Measurements from ENCODE around the gene FBXL16.
A peak's percentile ranks its signal among the peaks of the same experiment; 100 is the strongest.

The FBXL16 gene

DNA sequence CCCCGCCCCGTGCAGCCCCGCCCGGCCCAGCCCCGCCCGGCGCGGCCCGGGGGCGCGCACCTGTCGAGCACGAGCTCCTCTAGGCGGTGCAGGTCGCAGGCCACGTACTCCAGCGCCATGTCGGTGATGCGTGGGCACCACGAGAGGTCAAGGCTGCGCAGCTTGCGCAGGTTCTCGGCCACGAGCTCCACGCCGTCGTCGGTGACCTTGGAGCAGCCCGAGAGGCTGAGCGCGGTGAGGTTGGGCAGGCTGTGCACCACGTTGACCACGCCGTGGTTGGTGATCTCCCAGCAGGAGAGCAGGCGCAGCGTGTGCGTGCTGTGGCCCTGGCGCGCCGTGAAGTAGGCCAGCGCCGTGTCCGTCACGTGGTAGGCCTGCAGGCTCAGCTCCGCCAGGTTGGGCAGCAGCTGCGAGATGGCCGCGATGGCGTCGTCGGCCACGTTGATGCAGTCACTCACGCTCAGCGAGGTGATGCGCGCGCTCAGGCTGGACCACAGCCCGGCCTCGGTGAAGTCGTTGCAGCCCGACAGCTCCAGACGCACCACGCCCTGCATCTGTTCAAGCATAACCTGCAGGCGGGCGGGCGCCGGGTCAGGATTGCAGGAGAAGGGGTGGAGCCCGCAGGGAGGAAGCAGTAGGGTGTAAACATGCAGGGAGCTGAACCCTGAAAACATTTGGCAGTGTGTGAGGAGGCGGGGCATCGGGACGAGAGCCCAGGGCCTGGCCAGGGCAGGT is 10.1 kb downstream of the FBXL16 start:
- no peak overlapping the region for H2BK120ac ChIP-seq (ENCODE audit: low read depth, low read length)
- H3K9me3 ChIP-seq (ENCODE audit: control insufficient read depth, low read length) = no peaks in the 10 kb centered on the region
- peak overlapping the region in 1 of 2 experiments; percentile 30 for H3K4me3 ChIP-seq (ENCODE audit: insufficient read depth in 1 of 2, low read depth in 1 of 2, low read length in 2 of 2)
- no peak overlapping the region for H3K4me2 ChIP-seq (ENCODE audit: low read length, poor library complexity, severe bottlenecking)
- H2AFZ ChIP-seq (ENCODE audit: low read depth, low read length) = no peak overlapping the region
- H3K18ac ChIP-seq (ENCODE audit: low read depth in 1 of 2, low read length in 2 of 2) = no peak overlapping the region
- H3K23ac ChIP-seq (ENCODE audit: low read length in 2 of 2) = no peak overlapping the region
- no peak overlapping the region for H3K4ac ChIP-seq (ENCODE audit: low read depth in 1 of 2, low read length in 2 of 2)
- no peak overlapping the region for H2BK15ac ChIP-seq (ENCODE audit: low read depth, poor library complexity, severe bottlenecking)
- peaks cover 69 to 71% of the 10 kb centered on the region in 2 experiments for H3K27me3 ChIP-seq (ENCODE audit: control insufficient read depth in 1 of 2, insufficient read depth in 1 of 2, low read length in 2 of 2)
- no peak overlapping the region for H2BK12ac ChIP-seq (ENCODE audit: low read length in 2 of 2)
- H2BK5ac ChIP-seq (ENCODE audit: low read depth, low read length, poor library complexity, severe bottlenecking) = no peak overlapping the region
- H3K9ac ChIP-seq (ENCODE audit: low read length) = no peak overlapping the region
- peak overlapping the region in 1 of 2 experiments; percentile 4 for H3K14ac ChIP-seq (ENCODE audit: low read length in 2 of 2)
- H3K27ac ChIP-seq (ENCODE audit: low read length, poor library complexity, severe bottlenecking) = no peak overlapping the region
- no peaks in the 10 kb centered on the region for H3K79me1 ChIP-seq (replicated peaks; ENCODE audit: low read length, poor library complexity, severe bottlenecking)
- WGBS = 5% methylated on average over 58 of the region's 71 CpGs
- no peak overlapping the region for H4K8ac ChIP-seq (ENCODE audit: low read length)
- H4K91ac ChIP-seq (ENCODE audit: low read length) = no peak overlapping the region
- H2AK5ac ChIP-seq (ENCODE audit: low read length, severe bottlenecking) = no peak overlapping the region
- peaks cover 0 to 3% of the 10 kb centered on the region in 2 experiments for H3K36me3 ChIP-seq (ENCODE audit: control insufficient read depth in 1 of 2, insufficient read depth in 2 of 2, low read depth in 1 of 2, low read length in 2 of 2)
- H3K4me1 ChIP-seq (ENCODE audit: control insufficient read depth, insufficient read depth, low read depth, low read length) = peaks cover 19% of the 10 kb centered on the region
- no peak for DNase-seq

DNA sequence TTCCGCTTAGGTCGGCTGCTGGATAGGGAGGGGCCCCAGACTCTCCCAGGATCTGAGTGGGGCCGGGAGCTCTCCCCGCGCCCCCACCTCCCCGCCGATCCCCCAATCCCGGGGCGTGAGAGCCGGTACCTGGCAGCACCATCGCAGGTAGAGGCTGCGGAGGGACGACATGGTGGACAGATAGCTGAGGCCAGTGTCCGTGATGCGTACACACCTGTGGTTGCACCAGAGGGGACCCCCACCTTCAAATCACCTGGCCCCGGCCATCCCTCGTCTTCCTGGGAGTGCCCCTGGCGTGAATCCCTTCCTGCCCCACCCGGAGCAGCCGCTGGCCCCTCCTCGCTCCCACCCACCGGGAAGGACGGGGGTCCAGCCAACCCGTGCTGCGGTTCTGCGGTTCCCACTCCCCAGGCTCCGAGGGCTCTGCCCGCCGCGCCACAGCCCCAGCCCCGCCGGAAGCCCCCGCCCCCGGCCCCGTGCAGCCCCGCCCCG is 10.7 kb downstream of the FBXL16 start:
- Histone ChIP-seq H2BK12ac (ENCODE audit: low read length in 2 of 2) (no peak overlapping the region), H3K27me3 (ENCODE audit: control insufficient read depth in 1 of 2, insufficient read depth in 1 of 2, low read length in 2 of 2) (peaks cover 64 to 66% of the 10 kb centered on the region in 2 experiments), H3K4ac (ENCODE audit: low read depth in 1 of 2, low read length in 2 of 2) (no peak overlapping the region), H3K18ac (ENCODE audit: low read depth in 1 of 2, low read length in 2 of 2) (no peak overlapping the region), H3K9me3 (ENCODE audit: control insufficient read depth, low read length) (no peaks in the 10 kb centered on the region), H3K4me3 (ENCODE audit: insufficient read depth in 1 of 2, low read depth in 1 of 2, low read length in 2 of 2) (no peak overlapping the region), H2AFZ (ENCODE audit: low read depth, low read length) (no peak overlapping the region), H3K23ac (ENCODE audit: low read length in 2 of 2) (no peak overlapping the region), H4K8ac (ENCODE audit: low read length) (no peak overlapping the region), H2BK15ac (ENCODE audit: low read depth, poor library complexity, severe bottlenecking) (no peak overlapping the region), H3K4me2 (ENCODE audit: low read length, poor library complexity, severe bottlenecking) (no peak overlapping the region), H3K9ac (ENCODE audit: low read length) (no peak overlapping the region), H3K36me3 (ENCODE audit: control insufficient read depth in 1 of 2, insufficient read depth in 2 of 2, low read depth in 1 of 2, low read length in 2 of 2) (peaks cover 0 to 3% of the 10 kb centered on the region in 2 experiments), H4K91ac (ENCODE audit: low read length) (no peak overlapping the region), H2BK120ac (ENCODE audit: low read depth, low read length) (no peak overlapping the region), H3K4me1 (ENCODE audit: control insufficient read depth, insufficient read depth, low read depth, low read length) (peaks cover 21% of the 10 kb centered on the region), H3K14ac (ENCODE audit: low read length in 2 of 2) (no peak overlapping the region), H3K27ac (ENCODE audit: low read length, poor library complexity, severe bottlenecking) (no peak overlapping the region), H2BK5ac (ENCODE audit: low read depth, low read length, poor library complexity, severe bottlenecking) (no peak overlapping the region), H3K79me1 (replicated peaks; ENCODE audit: low read length, poor library complexity, severe bottlenecking) (peaks cover under 1% of the 10 kb centered on the region), H2AK5ac (ENCODE audit: low read length, severe bottlenecking) (no peak overlapping the region)
- WGBS = 4% methylated on average over 9 of the region's 37 CpGs
- DNase-seq = no peak

DNA sequence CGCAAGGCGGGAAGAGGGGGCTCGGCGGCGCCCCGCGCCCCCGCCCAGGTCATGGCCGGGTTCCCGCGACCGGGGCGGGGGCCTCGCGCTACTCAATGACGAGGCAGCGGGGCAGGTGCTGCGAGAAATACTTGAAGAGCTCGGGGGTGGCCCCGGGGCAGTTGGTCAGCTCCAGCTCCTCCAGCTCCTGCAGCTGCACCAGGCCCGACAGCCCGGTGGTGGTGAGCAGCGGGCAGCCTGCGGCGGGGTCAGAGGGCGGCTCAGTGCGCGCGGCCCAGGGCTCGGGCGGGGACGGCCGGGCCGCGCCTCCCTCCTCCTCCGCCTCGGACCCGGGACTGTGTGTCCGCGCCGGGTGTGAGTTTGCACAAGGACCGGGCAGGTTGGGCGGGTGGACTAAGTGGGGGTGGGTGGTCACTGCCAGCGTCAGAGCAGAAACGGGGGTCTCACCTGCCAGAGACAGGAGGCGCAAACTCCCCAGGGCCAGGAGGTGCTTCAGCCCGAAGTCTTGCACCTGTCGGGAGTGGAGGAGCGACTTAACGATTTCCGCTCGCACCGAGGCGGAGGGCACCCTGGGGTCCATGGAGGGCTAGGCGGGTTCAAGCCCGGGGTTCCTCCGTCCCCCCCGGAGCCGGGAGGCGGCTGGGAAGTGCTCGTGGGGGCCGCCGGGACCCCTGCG is 11.3 kb downstream of the FBXL16 start:
- Histone ChIP-seq H4K8ac (ENCODE audit: low read length) (no peak overlapping the region), H2BK5ac (ENCODE audit: low read depth, low read length, poor library complexity, severe bottlenecking) (no peak overlapping the region), H3K36me3 (ENCODE audit: control insufficient read depth in 1 of 2, insufficient read depth in 2 of 2, low read depth in 1 of 2, low read length in 2 of 2) (peaks cover 0 to 3% of the 10 kb centered on the region in 2 experiments), H3K4me3 (ENCODE audit: insufficient read depth in 1 of 2, low read depth in 1 of 2, low read length in 2 of 2) (no peak overlapping the region), H3K27me3 (ENCODE audit: control insufficient read depth in 1 of 2, insufficient read depth in 1 of 2, low read length in 2 of 2) (peaks cover 59 to 60% of the 10 kb centered on the region in 2 experiments), H2BK120ac (ENCODE audit: low read depth, low read length) (no peak overlapping the region), H3K23ac (ENCODE audit: low read length in 2 of 2) (no peak overlapping the region), H2BK15ac (ENCODE audit: low read depth, poor library complexity, severe bottlenecking) (no peak overlapping the region), H3K9ac (ENCODE audit: low read length) (no peak overlapping the region), H3K14ac (ENCODE audit: low read length in 2 of 2) (no peak overlapping the region), H2BK12ac (ENCODE audit: low read length in 2 of 2) (no peak overlapping the region), H3K4me2 (ENCODE audit: low read length, poor library complexity, severe bottlenecking) (no peak overlapping the region), H4K91ac (ENCODE audit: low read length) (no peak overlapping the region), H3K4ac (ENCODE audit: low read depth in 1 of 2, low read length in 2 of 2) (no peak overlapping the region), H3K4me1 (ENCODE audit: control insufficient read depth, insufficient read depth, low read depth, low read length) (peaks cover 27% of the 10 kb centered on the region), H3K79me1 (replicated peaks; ENCODE audit: low read length, poor library complexity, severe bottlenecking) (peaks cover 6% of the 10 kb centered on the region), H3K27ac (ENCODE audit: low read length, poor library complexity, severe bottlenecking) (no peak overlapping the region), H3K9me3 (ENCODE audit: control insufficient read depth, low read length) (no peaks in the 10 kb centered on the region), H2AK5ac (ENCODE audit: low read length, severe bottlenecking) (no peak overlapping the region), H3K18ac (ENCODE audit: low read depth in 1 of 2, low read length in 2 of 2) (no peak overlapping the region), H2AFZ (ENCODE audit: low read depth, low read length) (no peak overlapping the region)
- DNase-seq = no peak
- WGBS = 4% methylated on average over 49 of the region's 64 CpGs

DNA sequence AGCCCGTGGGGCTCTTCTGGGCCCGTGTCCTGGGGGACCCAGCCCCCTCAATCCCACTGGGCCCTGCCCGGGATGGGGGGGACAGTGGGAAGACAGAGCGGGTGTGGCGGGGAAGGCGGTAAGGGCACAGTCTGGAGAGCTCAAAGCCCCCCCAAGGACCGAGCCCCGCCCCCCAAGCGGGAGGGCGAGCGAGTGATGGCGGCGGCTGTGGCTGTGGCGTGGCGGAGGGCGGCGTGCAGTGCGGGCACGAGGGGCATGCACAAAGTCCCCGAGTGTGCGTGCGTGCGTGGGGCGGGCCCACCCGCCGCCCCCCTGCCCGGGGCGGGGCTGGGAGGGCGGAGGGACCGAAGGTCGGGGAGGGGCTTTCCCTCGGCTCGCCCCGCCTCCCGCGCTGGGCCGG is 11.8 kb downstream of the FBXL16 start:
- peaks cover 32% of the 10 kb centered on the region for H3K4me1 ChIP-seq (ENCODE audit: control insufficient read depth, insufficient read depth, low read depth, low read length)
- no peak overlapping the region for H3K4me3 ChIP-seq (ENCODE audit: insufficient read depth in 1 of 2, low read depth in 1 of 2, low read length in 2 of 2)
- no peak overlapping the region for H3K23ac ChIP-seq (ENCODE audit: low read length in 2 of 2)
- H3K27me3 ChIP-seq (ENCODE audit: control insufficient read depth in 1 of 2, insufficient read depth in 1 of 2, low read length in 2 of 2) = peaks cover 54 to 55% of the 10 kb centered on the region in 2 experiments
- H3K27ac ChIP-seq (ENCODE audit: low read length, poor library complexity, severe bottlenecking) = no peak overlapping the region
- no peak overlapping the region for H3K4me2 ChIP-seq (ENCODE audit: low read length, poor library complexity, severe bottlenecking)
- no peak overlapping the region for H2BK120ac ChIP-seq (ENCODE audit: low read depth, low read length)
- no peak overlapping the region for H2AFZ ChIP-seq (ENCODE audit: low read depth, low read length)
- H3K36me3 ChIP-seq (ENCODE audit: control insufficient read depth in 1 of 2, insufficient read depth in 2 of 2, low read depth in 1 of 2, low read length in 2 of 2) = peaks cover 0 to 6% of the 10 kb centered on the region in 2 experiments
- no peak overlapping the region for H2AK5ac ChIP-seq (ENCODE audit: low read length, severe bottlenecking)
- no peak overlapping the region for H3K14ac ChIP-seq (ENCODE audit: low read length in 2 of 2)
- WGBS = 8% methylated on average over 35 of the region's 37 CpGs
- no peak for DNase-seq
- no peak overlapping the region for H3K9ac ChIP-seq (ENCODE audit: low read length)
- no peak overlapping the region for H4K91ac ChIP-seq (ENCODE audit: low read length)
- no peaks in the 10 kb centered on the region for H3K9me3 ChIP-seq (ENCODE audit: control insufficient read depth, low read length)
- H4K8ac ChIP-seq (ENCODE audit: low read length) = no peak overlapping the region
- peaks cover 11% of the 10 kb centered on the region for H3K79me1 ChIP-seq (replicated peaks; ENCODE audit: low read length, poor library complexity, severe bottlenecking)
- no peak overlapping the region for H3K18ac ChIP-seq (ENCODE audit: low read depth in 1 of 2, low read length in 2 of 2)
- no peak overlapping the region for H2BK5ac ChIP-seq (ENCODE audit: low read depth, low read length, poor library complexity, severe bottlenecking)
- H2BK12ac ChIP-seq (ENCODE audit: low read length in 2 of 2) = no peak overlapping the region
- no peak overlapping the region for H2BK15ac ChIP-seq (ENCODE audit: low read depth, poor library complexity, severe bottlenecking)
- no peak overlapping the region for H3K4ac ChIP-seq (ENCODE audit: low read depth in 1 of 2, low read length in 2 of 2)
